ENCODE measurements around the gene LRP1B. TPM values are rescaled to one million over a fixed set of nuclear protein-coding genes. Genes with fewer than 3 reads are reported as not detected.
"Not testable (repeated sequence)": the region's sequence is repeated elsewhere in the genome, so short reads cannot be mapped to it uniquely, and the experiment has no call there.

Gene LRP1B
- total RNA-seq, 2 experiments from 2014 or later, result not detected

GRCh38 chr2:142112757-142113221 is 18.0 kb downstream of the LRP1B start:
- CTCF ChIA-PET, result no interaction called here

GRCh38 chr2:142104134-142104758 is 26.6 kb downstream of the LRP1B start:
- ChIA-PET POLR2A (no interaction called here), CTCF (no interaction called here)

More at GRCh38 chr2:142112757-142113221, 18.0 kb downstream of the LRP1B start:
- POLR2A ChIA-PET, result no interaction called here

- ChIA-PET CTCF (no interaction called here), POLR2A (no interaction called here)
Measured at GRCh38 chr2:142100970-142101369, 29.8 kb downstream of the LRP1B start.

GRCh38 chr2:142100139-142100873 is 30.5 kb downstream of the LRP1B start:
- POLR2A ChIA-PET, result no interaction called here
- CTCF ChIA-PET, result no interaction called here

- CTCF ChIA-PET, result no interaction called here
Measured at GRCh38 chr2:142097711-142098110, 33.1 kb downstream of the LRP1B start.

GRCh38 chr2:142095647-142096046 is 35.2 kb downstream of the LRP1B start:
- CTCF ChIA-PET, result no interaction called here
- POLR2A ChIA-PET, result no interaction called here

More at GRCh38 chr2:142097711-142098110, 33.1 kb downstream of the LRP1B start:
- POLR2A ChIA-PET, result no interaction called here

GRCh38 chr2:142094233-142094632 is 36.6 kb downstream of the LRP1B start:
- ChIA-PET CTCF (no interaction called here), POLR2A (no interaction called here)

- ChIA-PET CTCF (no interaction called here), POLR2A (no interaction called here)
Measured at GRCh38 chr2:142088058-142088568, 42.7 kb downstream of the LRP1B start.

- POLR2A ChIA-PET, CTCF ChIA-PET: not testable (repeated sequence)
Measured at GRCh38 chr2:142087585-142087984, 43.2 kb downstream of the LRP1B start.

GRCh38 chr2:142082368-142082767 is 48.4 kb downstream of the LRP1B start:
- ChIA-PET CTCF (no interaction called here), POLR2A (no interaction called here)

GRCh38 chr2:142076317-142076716 is 54.5 kb downstream of the LRP1B start:
- POLR2A ChIA-PET, result no interaction called here
- CTCF ChIA-PET, result no interaction called here

- CTCF ChIA-PET, result no interaction called here
- POLR2A ChIA-PET, result no interaction called here
Measured at GRCh38 chr2:142075826-142076225, 55.0 kb downstream of the LRP1B start.

GRCh38 chr2:142069251-142069888 is 61.4 kb downstream of the LRP1B start:
- ChIA-PET POLR2A (no interaction called here), CTCF (no interaction called here)

GRCh38 chr2:142065700-142066099 is 65.1 kb downstream of the LRP1B start:
- ChIA-PET CTCF (no interaction called here), POLR2A (no interaction called here)

GRCh38 chr2:142065156-142065555 is 65.7 kb downstream of the LRP1B start:
- CTCF ChIA-PET, result no interaction called here

GRCh38 chr2:142061733-142062132 is 69.1 kb downstream of the LRP1B start:
- CTCF ChIA-PET, result no interaction called here
- POLR2A ChIA-PET, result no interaction called here

More at GRCh38 chr2:142065156-142065555, 65.7 kb downstream of the LRP1B start:
- POLR2A ChIA-PET, result no interaction called here

- POLR2A ChIA-PET, result no interaction called here
- CTCF ChIA-PET, result no interaction called here
Measured at GRCh38 chr2:142058149-142058548, 72.7 kb downstream of the LRP1B start.

- ChIA-PET POLR2A (no interaction called here), CTCF (no interaction called here)
Measured at GRCh38 chr2:142056784-142057183, 74.0 kb downstream of the LRP1B start.

- POLR2A ChIA-PET, result no interaction called here
Measured at GRCh38 chr2:142052220-142052863, 78.5 kb downstream of the LRP1B start.

GRCh38 chr2:142048581-142048980 is 82.2 kb downstream of the LRP1B start:
- POLR2A ChIA-PET, result no interaction called here
- CTCF ChIA-PET, result no interaction called here

More at GRCh38 chr2:142052220-142052863, 78.5 kb downstream of the LRP1B start:
- CTCF ChIA-PET, result no interaction called here

- CTCF ChIA-PET, result no interaction called here
- POLR2A ChIA-PET, result no interaction called here
Measured at GRCh38 chr2:142045641-142046040, 85.2 kb downstream of the LRP1B start.
